HG03460 (cell line): ENCODE data around the gene IL17A.
A peak's percentile ranks its signal among the peaks of the same experiment; 100 is the strongest.
"Not testable (repeated sequence)": the region's sequence is repeated elsewhere in the genome, so short reads cannot be mapped to it uniquely, and the experiment has no call there.

Experiments used
- ATAC-seq: cut with Tn5 transposase; IDR thresholded peaks from one replicate; pipeline ENCODE4 v1.9.1; 2021; ENCODE audit not compliant: unreplicated experiment

IL17A gene

GRCh38 chr6:52162940-52163908, 23.0 kb upstream of the IL17A start:
- ATAC-seq: no peak

- no peak for ATAC-seq
Observed at GRCh38 chr6:52164319-52165094, 21.7 kb upstream of the IL17A start.

- ATAC-seq: no peak
Observed at GRCh38 chr6:52167267-52167666, 18.9 kb upstream of the IL17A start.

DNA sequence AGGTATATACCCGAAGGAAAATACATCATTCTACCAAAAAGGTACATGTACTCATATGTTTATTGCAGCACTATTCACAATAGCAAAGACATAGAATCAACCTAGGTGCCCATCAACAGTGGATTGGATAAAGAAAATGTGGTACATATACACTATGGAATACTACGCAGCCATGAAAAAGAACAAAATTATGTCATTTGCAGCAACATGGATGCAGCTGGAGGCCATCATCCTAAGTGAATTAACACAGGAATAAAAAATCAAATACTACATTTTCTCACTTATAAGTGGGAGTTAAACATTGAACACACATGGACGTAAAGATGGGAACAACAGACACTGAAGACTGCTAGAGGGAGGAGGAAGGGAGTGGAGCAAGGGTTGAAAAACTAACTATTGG, 17.8 kb upstream of the IL17A start:
- not testable (repeated sequence) for ATAC-seq

DNA sequence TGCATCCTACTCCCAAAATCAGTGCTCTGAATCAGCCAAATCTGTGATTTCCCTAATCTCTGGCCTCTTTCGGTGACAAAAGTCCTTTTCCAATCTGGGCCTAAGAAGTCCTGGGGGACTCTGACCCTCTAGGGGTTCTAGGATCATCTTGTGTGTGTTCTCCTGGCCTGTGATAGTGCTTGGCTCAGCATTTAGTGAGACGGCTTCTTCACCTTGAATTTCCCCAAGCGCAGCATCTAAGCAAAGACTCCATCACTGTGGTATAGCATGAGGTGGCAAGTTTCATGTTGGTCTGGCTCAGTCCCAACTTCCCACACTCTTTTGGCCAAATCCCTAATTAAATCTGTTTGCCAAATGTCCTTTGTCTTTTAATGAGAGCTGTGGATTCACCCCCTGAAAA, 12.1 kb upstream of the IL17A start:
- no peak for ATAC-seq

- peak; percentile 68 for ATAC-seq
Observed at GRCh38 chr6:52176550-52176949, 9.6 kb upstream of the IL17A start.

GRCh38 chr6:52177961-52178360, 8.2 kb upstream of the IL17A start:
- no peak for ATAC-seq

GRCh38 chr6:52180787-52181558, 5.2 kb upstream of the IL17A start:
- ATAC-seq: peak; percentile 69

- ATAC-seq: no peak
Observed at GRCh38 chr6:52183131-52183713, 3.0 kb upstream of the IL17A start.

DNA sequence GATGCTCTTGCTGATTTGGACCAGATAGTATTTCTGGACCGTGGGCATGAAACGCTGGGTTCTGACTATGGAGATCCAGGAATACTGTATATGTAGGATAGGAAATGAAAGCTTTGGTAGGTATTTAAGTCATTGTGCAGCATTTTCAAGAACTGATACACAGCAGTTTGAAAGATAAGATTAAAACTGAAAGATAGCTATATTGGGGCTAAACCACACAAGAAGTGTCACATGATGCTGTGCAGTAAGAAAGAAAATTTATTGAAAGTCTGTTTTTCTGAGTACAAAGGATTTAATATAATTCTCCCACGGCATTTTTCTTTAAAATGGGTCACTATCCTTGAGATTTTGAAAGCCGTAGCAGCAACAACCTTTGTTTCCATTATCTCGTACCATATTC, 305 bp downstream of the IL17A start:
- ATAC-seq: peak; percentile 75

- no peak for ATAC-seq
Observed at GRCh38 chr6:52187098-52187497, 923 bp downstream of the IL17A start.

DNA sequence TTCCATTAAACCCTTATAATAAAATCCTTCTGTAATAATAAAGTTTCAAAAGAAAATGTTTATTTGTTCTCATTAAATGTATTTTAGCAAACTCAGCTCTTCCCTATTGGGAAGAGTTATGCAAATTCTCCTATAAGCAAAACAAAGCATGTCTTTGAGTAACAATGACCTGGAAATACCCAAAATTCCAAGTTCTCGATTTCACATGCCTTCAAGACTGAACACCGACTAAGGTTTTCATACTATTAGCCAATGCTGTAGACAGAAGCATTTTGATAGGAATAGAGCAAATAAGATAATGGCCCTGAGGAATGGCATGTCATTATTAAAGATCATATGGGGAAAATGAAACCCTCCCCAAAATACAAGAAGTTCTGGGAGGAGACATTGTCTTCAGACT, 3.8 kb downstream of the IL17A start:
- ATAC-seq: no peak

DNA sequence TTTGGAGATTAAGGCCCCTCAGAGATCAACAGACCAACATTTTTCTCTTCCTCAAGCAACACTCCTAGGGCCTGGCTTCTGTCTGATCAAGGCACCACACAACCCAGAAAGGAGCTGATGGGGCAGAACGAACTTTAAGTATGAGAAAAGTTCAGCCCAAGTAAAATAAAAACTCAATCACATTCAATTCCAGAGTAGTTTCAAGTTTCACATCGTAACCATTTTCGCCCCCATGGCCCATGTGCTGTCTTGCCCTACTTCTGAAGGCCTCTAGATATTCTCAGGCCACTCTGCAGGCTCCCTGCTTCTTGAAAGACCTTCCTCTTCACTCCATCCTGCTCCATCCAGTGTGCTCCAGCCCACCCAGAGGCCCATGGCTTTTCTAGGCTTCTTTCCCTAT, 4.2 kb downstream of the IL17A start:
- no peak for ATAC-seq

DNA sequence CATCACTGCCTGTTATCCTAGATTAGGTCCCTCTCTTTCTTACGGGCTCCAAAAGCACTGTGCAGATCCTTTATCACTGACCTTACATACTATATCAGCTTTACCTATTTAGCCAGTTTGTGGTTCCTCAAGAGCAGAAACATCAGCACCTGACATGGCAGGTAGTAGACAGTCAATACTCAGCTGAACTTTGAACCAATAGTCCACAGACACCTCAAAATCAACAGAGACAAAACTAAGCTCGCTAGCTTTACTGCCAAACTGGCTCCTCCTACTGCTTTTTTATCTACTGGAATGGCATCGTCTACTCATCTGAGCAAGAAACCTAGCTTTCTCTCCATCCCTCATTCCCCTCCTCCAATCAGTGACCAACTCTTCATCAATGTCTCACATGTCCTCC, 5.6 kb downstream of the IL17A start:
- no peak for ATAC-seq

DNA sequence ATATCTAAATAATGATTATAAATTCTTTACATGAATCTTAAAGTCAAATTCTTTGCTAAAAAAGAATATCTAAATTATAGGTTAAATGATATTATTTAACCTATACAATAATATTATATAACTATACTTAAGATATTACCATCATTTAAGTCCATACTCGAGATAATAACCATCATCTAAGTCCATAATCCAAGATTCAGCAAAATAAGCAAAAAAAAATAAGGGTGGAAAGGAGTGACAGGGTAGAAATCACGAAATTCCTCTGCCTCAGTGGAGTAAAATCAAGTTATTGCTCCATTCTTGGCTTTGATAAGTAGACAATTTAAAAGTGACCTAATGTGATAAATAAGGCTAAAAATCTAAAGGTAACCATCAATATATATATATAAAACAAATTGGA, 9.7 kb downstream of the IL17A start:
- no peak for ATAC-seq

GRCh38 chr6:52200088-52200487, 13.9 kb downstream of the IL17A start:
- not testable (repeated sequence) for ATAC-seq

GRCh38 chr6:52201046-52201445, 14.9 kb downstream of the IL17A start:
- ATAC-seq: no peak

DNA sequence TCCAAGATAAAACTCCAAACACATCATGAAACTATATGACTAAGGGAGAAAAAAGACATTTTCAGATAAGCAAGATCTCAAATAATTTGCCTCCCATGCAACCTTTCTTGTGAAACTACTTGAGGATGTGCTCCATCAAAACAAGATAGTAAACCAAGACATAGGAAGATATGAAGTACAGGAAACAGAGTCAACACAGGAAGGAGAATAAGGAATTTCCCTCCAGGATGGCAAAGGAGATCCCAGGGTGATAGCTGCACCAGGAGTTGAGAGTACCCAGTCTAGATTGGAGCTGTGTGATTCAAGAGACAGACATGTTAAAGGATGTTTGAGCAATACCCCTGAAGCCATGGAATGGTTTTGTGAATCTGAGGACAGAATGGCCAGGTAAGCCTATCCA, 15.3 kb downstream of the IL17A start:
- ATAC-seq: no peak

- no peak for ATAC-seq
Observed at GRCh38 chr6:52207066-52207465, 20.9 kb downstream of the IL17A start.

DNA sequence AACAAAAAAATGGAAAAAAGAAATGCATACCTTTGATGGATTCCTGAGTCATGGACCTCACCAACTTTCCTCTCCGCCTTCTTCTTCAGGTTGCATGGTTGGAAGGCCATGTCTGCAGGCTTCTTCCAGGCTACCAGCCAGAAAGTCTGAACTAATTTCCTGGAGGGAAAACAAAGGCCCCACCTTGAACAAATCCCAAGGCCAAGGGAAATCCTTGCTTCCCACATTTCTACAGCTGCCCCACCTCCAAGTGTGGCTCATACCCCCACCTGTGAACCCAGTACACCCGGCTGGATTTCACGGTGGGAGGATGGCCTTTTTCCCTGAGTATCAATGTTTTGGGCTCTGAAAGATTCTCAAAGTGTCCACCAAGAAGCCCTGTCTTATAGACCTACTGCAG, 22.4 kb downstream of the IL17A start:
- ATAC-seq: no peak

DNA sequence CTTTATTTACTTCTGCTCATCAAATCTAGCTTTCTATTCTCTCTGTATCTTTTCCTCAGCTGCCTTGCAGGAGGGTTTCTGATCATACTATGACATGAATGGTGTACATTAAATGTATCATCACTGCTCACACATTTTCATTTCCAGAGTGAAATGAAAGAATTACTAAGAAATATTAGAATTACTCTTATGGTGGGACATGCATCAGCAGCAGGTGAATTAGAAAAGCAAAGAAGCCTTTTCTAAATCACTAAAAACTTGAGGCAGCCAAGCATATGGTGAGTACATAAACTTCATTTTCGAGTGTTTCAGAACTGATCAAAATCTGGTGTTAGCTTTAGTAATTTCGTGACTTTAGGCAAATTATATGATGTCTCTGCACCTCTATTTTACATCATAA, 23.6 kb downstream of the IL17A start:
- ATAC-seq: peak; percentile 19
